Stimulated activated naive CD8-positive, alpha-beta T cell treated with anti-CD3 and anti-CD28 coated beads, Interleukin-15, amount 100 ng/mL, for 72 hours (primary cell): Measurements from ENCODE around the gene AQP9.
A peak's percentile ranks its signal among the peaks of the same experiment; 100 is the strongest.

Source experiments
- ATAC-seq: fragments of 150-1000 bp; cut with Tn5 transposase; 2 replicates; pipeline ENCODE4 v1.10.0; 2021; ENCODE audit warnings: mild to moderate bottlenecking, moderate library complexity
- DNase-seq, 2 donors: peaks; one replicate each; pipeline ENCODE4 v3.0.0; 2021 to 2022
- H3K27ac Mint-ChIP-seq, 2 donors: one replicate each; pipeline ENCODE4 v1.8.0; 2022; ENCODE audit warnings: mild to moderate bottlenecking in 2 of 2, mixed read lengths in 2 of 2, moderate library complexity in 2 of 2
- H3K27me3 Mint-ChIP-seq: one replicate; pipeline ENCODE4 v1.8.0; 2022; ENCODE audit warnings: mixed read lengths
- H3K4me1 Mint-ChIP-seq: one replicate; pipeline ENCODE4 v1.8.0; 2022; ENCODE audit warnings: mild to moderate bottlenecking, mixed read lengths
- H3K4me3 Mint-ChIP-seq, 2 donors: one replicate each; pipeline ENCODE4 v1.8.0; 2022; ENCODE audit warnings: mild to moderate bottlenecking in 2 of 2, mixed read lengths in 2 of 2, moderate library complexity in 1 of 2
- H3K9me3 Mint-ChIP-seq, 2 donors: one replicate each; pipeline ENCODE4 v1.8.0; 2022; ENCODE audit warnings: mixed read lengths in 2 of 2

Gene AQP9

GRCh38 chr15:58222679-58223078, 84.5 kb downstream of the AQP9 start:
- DNase-seq (no peak), ATAC-seq (no peak)
- H3K27me3 Mint-ChIP-seq = peaks cover 11% of the 10 kb centered on the region
- no peaks in the 10 kb centered on the region for H3K4me1 Mint-ChIP-seq
- peaks cover 4 to 10% of the 10 kb centered on the region in 2 donors for H3K9me3 Mint-ChIP-seq
- H3K27ac Mint-ChIP-seq = peak overlapping the region in 1 of 2 donors; percentile 69
- H3K4me3 Mint-ChIP-seq = no peak overlapping the region

- Mint-ChIP-seq H3K4me3 (no peak overlapping the region), H3K9me3 (peaks cover 4 to 10% of the 10 kb centered on the region in 2 donors), H3K4me1 (peaks cover 1% of the 10 kb centered on the region), H3K27ac (no peak overlapping the region), H3K27me3 (peaks cover 15% of the 10 kb centered on the region)
- ATAC-seq (no peak), DNase-seq (no peak)
Observed at GRCh38 chr15:58223432-58223831, 85.3 kb downstream of the AQP9 start.

- H3K27me3 Mint-ChIP-seq = peaks cover 18% of the 10 kb centered on the region
- peaks cover 4 to 10% of the 10 kb centered on the region in 2 donors for H3K9me3 Mint-ChIP-seq
- H3K4me1 Mint-ChIP-seq = peaks cover 7% of the 10 kb centered on the region
- ATAC-seq = no peak
- no peak overlapping the region for H3K27ac Mint-ChIP-seq
- no peak for DNase-seq
- H3K4me3 Mint-ChIP-seq = no peak overlapping the region
Observed at GRCh38 chr15:58224068-58224467, 85.9 kb downstream of the AQP9 start.

- peaks cover 26% of the 10 kb centered on the region for H3K27me3 Mint-ChIP-seq
- peak; percentile 58 to 62 for DNase-seq
- H3K27ac Mint-ChIP-seq = no peak overlapping the region
- H3K4me3 Mint-ChIP-seq = no peak overlapping the region
- ATAC-seq = peak; percentile 53
- H3K9me3 Mint-ChIP-seq = no peaks in the 10 kb centered on the region
- peaks cover 10% of the 10 kb centered on the region for H3K4me1 Mint-ChIP-seq
Observed at GRCh38 chr15:58227706-58228543, 89.7 kb downstream of the AQP9 start.

- Mint-ChIP-seq H3K4me3 (no peak overlapping the region), H3K9me3 (no peaks in the 10 kb centered on the region), H3K4me1 (peaks cover 10% of the 10 kb centered on the region), H3K27ac (no peak overlapping the region), H3K27me3 (peaks cover 26% of the 10 kb centered on the region)
- ATAC-seq = no peak
- no peak for DNase-seq
Observed at GRCh38 chr15:58228718-58229117, 90.5 kb downstream of the AQP9 start.

GRCh38 chr15:58229297-58229768, 91.2 kb downstream of the AQP9 start:
- Mint-ChIP-seq H3K27ac (no peak overlapping the region), H3K4me3 (no peak overlapping the region), H3K27me3 (peaks cover 26% of the 10 kb centered on the region), H3K9me3 (no peaks in the 10 kb centered on the region), H3K4me1 (peaks cover 10% of the 10 kb centered on the region)
- DNase-seq (no peak), ATAC-seq (no peak)

GRCh38 chr15:58232281-58233065, 94.3 kb downstream of the AQP9 start:
- Mint-ChIP-seq H3K4me1 (peaks cover 10% of the 10 kb centered on the region), H3K9me3 (no peaks in the 10 kb centered on the region), H3K27me3 (peaks cover 26% of the 10 kb centered on the region), H3K4me3 (no peak overlapping the region), H3K27ac (no peak overlapping the region)
- ATAC-seq (no peak), DNase-seq (no peak)

- Mint-ChIP-seq H3K9me3 (no peaks in the 10 kb centered on the region), H3K4me1 (peaks cover 10% of the 10 kb centered on the region), H3K27me3 (peaks cover 23% of the 10 kb centered on the region), H3K4me3 (no peak overlapping the region), H3K27ac (no peak overlapping the region)
- ATAC-seq (no peak), DNase-seq (no peak)
Observed at GRCh38 chr15:58233341-58233740, 95.2 kb downstream of the AQP9 start.
